Aorta (tissue), 5 donors: ENCODE results near the gene IL18RAP. TPM values are rescaled to one million over a fixed set of nuclear protein-coding genes. Genes with fewer than 3 reads are reported as not detected.

Experiments
- ATAC-seq: fragments of 200-7000 bp; cut with Tn5 transposase; one replicate; pipeline ENCODE4 v1.9.1; 2022; ENCODE audit warnings: moderate library complexity; ENCODE audit not compliant: low FRiP score
- DNase-seq, 2 donors: peaks; one replicate each; pipeline ENCODE4 v3.0.0-alpha.2; 2020
- H3K27ac ChIP-seq, 2 donors: one replicate each; pipeline ENCODE4 v1.5.1; 2013; ENCODE audit warnings: low read length in 2 of 2, mild to moderate bottlenecking in 2 of 2, moderate library complexity in 2 of 2, control low read depth in 1 of 2, inconsistent platforms in 1 of 2, low read depth in 1 of 2
- H3K27me3 ChIP-seq, 2 donors: one replicate each; pipeline ENCODE4 v1.6.1; 2013; ENCODE audit warnings: control low read depth in 1 of 2, low read length in 1 of 2, mild to moderate bottlenecking in 1 of 2, moderate library complexity in 1 of 2; ENCODE audit not compliant: insufficient read depth in 2 of 2, control insufficient read depth in 1 of 2
- H3K36me3 ChIP-seq, 2 donors: one replicate each; pipeline ENCODE4 v1.6.1; 2013; ENCODE audit warnings: control low read depth in 1 of 2, low read length in 1 of 2, mild to moderate bottlenecking in 1 of 2; ENCODE audit not compliant: insufficient read depth in 2 of 2, control insufficient read depth in 1 of 2
- H3K4me1 ChIP-seq, 2 donors: one replicate each; pipeline ENCODE4 v1.6.1; 2013; ENCODE audit warnings: low read length in 2 of 2, control low read depth in 1 of 2, mild to moderate bottlenecking in 1 of 2, moderate library complexity in 1 of 2; ENCODE audit not compliant: insufficient read depth in 2 of 2, control insufficient read depth in 1 of 2
- H3K4me3 ChIP-seq, 2 donors: one replicate each; pipeline ENCODE4 v1.5.1; 2013; ENCODE audit warnings: low read length in 2 of 2, control low read depth in 1 of 2, mild to moderate bottlenecking in 1 of 2
- H3K9me3 ChIP-seq: one replicate; pipeline ENCODE4 v1.6.1; 2013; ENCODE audit warnings: mild to moderate bottlenecking, low read length; ENCODE audit not compliant: control insufficient read depth
- whole genome bisulfite sequencing, 2 donors: extraction: QIAGEN DNeasy Blood & Tissue Kit; methylation state at CpG; one replicate each; pipeline ENCODE4 v1.1.7; 2013; 5-methylcytosine and 5-hydroxymethylcytosine counted together
- intact Hi-C, 2 donors: fragments of 100-400 bp; cut with DNase I; formaldehyde crosslinking; loops; one replicate each; pipeline versions ENCODE4 v1.14.2 to v1.15.0; 2022
- polyA plus RNA-seq, 2 donors: library from polyadenylated mRNA; stranded (reverse); fragments of 200-250 nt; gene quantifications; one replicate each; pipeline ENCODE4 v1.2.3, GENCODE V29; 2013
- total RNA-seq, 2 donors: library from RNA; stranded (reverse); fragmentation: NEBNext Ultra II Directional; extraction: Animal tissue kit (Norgen Biotek cat#: 25700); gene quantifications; one replicate each; pipeline ENCODE4 v1.2.1, GENCODE V29; 2021
- donor health status: healthy with polysubstance abuse.
- donor health status: Bipolar disorder and iron deficiency.
- donor health status: DM: no; HTN: no; CAD: no.
- donor health status: DM: no; HTN: no; CAD: no.
- donor health status: DM: yes; HTN: yes; CAD: no.

IL18RAP gene
- total and polyA plus RNA-seq, 4 donors = 0.63 to 6.3 (median 1.9) TPM; not detected in 1

DNA sequence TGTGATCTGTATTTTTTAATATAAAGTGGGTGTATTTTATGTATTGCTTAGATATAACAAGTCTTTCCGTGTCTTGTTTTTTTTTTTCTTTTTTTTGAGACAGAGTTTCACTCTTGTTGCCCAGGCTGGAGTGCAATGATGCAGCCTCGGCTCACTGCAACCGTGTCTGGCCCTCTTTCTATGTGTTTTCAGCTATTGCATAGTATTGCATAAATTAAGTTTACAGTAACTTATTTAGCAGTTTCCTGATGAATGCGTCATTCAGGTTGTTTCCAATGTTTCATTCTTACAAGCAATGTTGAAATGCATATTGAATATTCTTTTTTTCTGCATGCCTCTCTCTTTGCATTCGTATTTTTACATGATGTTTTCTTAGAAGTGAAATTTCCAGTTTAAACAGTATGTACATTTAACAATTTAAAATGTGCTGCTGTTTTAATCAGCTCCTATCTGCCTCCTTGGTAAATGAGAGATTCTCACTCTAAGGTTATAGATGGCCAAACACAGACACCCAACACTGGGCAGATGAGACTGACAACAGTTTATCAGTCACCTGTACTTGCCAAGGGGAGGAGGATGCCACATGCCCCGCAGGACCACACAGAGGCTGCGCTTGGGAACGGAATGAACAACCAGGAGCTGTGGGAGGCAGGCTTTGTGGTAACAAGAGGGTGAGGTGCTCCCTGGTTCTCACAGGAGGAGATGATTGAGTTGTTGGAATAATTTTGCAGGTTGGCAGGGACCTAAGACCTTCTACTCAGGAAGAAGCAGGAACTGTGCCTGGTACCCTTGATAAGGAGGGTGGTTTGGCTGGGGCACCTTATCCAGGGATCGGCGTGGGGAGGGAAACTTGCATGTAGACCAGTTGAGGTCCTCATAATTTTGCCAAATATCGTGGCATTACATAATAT is 57.6 kb downstream of the IL18RAP start:
- no peak for ATAC-seq

DNA sequence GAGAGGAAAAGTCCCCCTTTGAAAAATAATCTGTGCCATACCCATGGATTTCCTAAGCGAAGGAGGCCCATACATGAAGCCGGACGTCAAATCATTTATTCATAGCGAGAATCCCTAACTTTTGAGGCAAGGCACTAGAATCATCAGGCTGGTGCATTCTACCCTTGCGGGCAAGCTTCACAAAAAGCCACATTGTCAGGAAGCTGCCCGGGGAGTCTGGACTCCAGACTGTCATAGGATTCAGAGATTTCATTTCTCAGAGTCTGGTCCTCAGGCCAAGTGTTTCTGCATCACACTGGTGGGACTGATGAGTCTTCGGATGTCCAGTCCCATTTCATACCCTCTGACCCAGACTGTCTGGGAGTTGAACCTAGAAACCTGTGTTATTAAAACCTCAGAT is 59.0 kb downstream of the IL18RAP start:
- Histone ChIP-seq H3K4me1 (no peaks in the 10 kb centered on the region), H3K27me3 (no peaks in the 10 kb centered on the region), H3K27ac (no peak overlapping the region), H3K36me3 (no peaks in the 10 kb centered on the region), H3K4me3 (no peak overlapping the region), H3K9me3 (no peaks in the 10 kb centered on the region)
- DNase-seq (no peak), ATAC-seq (no peak)
- WGBS, 2 donors = 79 to 82% methylated on average over 7 of the region's 7 CpGs
- intact Hi-C loops = no loop called here

More for the DNA sequence above, 57.6 kb downstream of the IL18RAP start:
- WGBS, 2 donors = 74 to 81% methylated on average over 11 of the region's 11 CpGs
- Histone ChIP-seq H3K27ac (no peak overlapping the region), H3K4me3 (no peak overlapping the region), H3K36me3 (no peaks in the 10 kb centered on the region), H3K9me3 (no peaks in the 10 kb centered on the region), H3K27me3 (no peaks in the 10 kb centered on the region), H3K4me1 (no peaks in the 10 kb centered on the region)
- intact Hi-C loops = no loop called here
- DNase-seq = no peak

DNA sequence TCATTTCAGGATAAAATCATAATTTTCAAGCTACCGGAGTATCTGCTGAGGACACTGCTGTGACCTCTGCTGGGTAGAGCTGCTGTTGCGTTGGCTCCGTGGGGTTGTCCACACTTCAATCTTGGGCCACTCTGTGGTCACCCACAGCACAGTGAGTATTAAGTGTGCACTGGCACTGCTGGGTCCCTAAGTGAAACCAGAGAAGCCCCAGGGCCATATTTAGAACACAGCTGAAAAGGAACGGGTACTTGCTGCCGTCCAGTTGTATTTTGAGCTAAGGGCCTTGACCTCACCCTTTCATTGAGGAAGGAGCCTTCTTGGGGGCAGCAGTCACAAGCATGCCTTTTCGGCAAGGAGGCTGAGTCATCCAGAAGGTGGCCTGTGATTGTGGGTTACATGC is 60.1 kb downstream of the IL18RAP start:
- intact Hi-C loops = no loop called here
- Histone ChIP-seq H3K36me3 (no peaks in the 10 kb centered on the region), H3K4me3 (no peak overlapping the region), H3K4me1 (no peaks in the 10 kb centered on the region), H3K27ac (no peak overlapping the region), H3K27me3 (no peaks in the 10 kb centered on the region), H3K9me3 (no peaks in the 10 kb centered on the region)
- ATAC-seq (no peak), DNase-seq (no peak)
- WGBS, 2 donors = 89 to 91% methylated on average over 6 of the region's 6 CpGs

DNA sequence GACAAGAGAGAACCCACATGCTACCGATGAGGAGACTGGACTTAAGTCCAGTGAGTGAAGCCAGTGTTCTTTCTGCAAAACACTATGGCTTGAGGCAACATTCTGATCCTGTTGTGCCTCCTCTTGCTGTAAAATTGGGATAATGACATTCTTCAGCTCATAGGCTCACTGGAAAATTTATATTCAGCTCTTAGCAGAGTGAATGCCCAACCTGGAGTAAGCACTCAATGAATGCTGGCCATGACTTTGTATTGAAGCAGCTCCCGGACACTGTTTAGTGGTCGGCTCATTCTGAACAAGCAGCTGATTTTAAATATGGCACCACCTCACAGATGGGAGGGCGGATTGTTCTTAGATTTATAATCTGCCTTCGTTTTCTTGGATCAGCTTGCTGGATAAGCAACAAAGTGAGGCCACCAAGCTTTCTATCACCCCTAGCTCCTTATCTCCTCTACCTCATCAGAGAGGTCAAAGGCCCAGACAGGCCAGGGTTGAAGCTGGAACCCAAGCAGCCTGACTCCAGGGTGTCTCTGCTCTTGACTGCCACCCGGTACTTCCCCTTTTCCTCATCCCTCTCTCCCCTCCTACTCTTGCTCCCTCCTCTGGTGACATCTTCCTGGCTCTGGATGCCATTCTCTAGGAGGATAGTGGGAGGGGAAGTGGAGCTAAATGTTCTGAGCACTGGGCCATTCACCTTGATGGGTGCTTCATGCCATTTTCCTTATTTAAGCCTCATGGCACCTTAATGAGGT is 61.5 kb downstream of the IL18RAP start:
- no peak for DNase-seq
- 89 to 90% methylated on average over 6 of the region's 6 CpGs for WGBS, 2 donors
- H3K27ac ChIP-seq = no peak overlapping the region
- H3K36me3 ChIP-seq = no peaks in the 10 kb centered on the region
- intact Hi-C loops = no loop called here
- no peak overlapping the region for H3K4me3 ChIP-seq
- no peaks in the 10 kb centered on the region for H3K27me3 ChIP-seq
- H3K4me1 ChIP-seq = no peaks in the 10 kb centered on the region
- no peak for ATAC-seq
- no peaks in the 10 kb centered on the region for H3K9me3 ChIP-seq

DNA sequence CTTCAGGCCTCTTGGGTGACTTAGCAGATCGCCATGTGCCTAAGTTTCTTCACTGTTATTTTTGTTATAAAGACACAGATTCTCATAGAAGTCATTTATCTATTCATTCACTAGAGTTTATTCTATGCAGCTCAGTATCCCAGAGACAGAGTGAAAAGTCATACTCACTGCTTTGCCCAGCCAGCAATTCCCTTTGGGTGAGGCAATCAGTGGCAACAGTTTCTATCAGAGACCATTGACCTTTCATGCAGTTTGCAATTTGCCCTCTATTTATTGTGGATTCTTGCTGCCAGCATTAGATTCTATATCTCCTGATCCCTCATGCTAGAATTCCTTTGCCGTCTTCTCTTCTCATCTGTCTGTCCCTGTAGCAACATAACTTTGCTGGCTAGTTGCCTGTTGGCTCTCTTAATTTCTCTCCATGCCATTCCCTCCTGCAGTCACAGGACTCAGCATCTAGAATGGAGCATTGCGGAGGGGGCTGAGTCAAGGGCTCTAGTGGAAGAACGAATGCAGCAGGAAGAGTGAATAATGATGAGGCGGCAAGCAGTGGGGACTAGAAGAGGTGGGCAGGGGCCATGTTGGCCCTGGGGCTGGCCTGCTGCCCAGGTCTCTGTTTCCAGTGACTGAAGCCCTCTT is 62.3 kb downstream of the IL18RAP start:
- Histone ChIP-seq H3K27ac (no peak overlapping the region), H3K36me3 (no peaks in the 10 kb centered on the region), H3K4me1 (no peaks in the 10 kb centered on the region), H3K4me3 (no peak overlapping the region), H3K9me3 (no peaks in the 10 kb centered on the region), H3K27me3 (no peaks in the 10 kb centered on the region)
- intact Hi-C loops = no loop called here
- whole genome bisulfite sequencing, 2 donors = 57 to 58% methylated on average over 5 of the region's 5 CpGs
- DNase-seq = no peak
- no peak for ATAC-seq

DNA sequence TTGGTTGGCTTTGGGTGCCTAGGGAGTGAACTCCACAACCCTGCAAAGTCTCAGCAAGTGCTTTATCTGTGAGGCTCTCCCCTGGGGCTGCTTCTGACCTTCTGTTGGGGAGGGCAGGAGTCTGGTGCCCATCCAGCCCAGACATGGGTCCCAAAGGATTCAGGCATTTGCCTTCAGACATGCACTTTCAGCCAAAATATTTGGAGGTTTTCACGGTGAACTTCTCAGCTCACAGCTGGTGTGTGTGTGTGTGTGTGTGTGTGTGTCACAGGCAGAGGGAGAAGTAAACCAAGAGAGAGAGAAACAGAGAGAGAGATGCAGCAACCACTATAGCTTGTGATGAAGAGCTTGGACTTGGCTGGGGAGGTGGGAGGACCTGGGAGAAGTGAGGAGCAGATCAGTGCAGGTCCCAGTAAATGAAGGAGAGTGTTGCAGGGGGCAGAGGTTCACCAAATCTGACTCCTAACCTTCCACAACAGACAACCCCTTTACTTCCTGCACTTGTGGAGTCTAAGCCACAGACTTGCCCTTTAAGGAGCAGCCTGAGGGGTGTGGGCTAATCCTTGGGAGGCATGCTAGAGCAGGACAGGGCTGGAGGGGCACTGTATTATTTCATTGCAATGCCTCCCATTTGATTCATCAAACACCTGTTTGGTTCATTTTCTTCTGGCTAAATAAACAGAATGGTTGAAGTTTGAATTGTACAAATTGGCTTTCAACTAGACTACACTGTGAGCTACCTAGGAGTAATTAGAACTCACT is 64.2 kb downstream of the IL18RAP start:
- WGBS, 2 donors = 0 to 12% methylated on average over 1 of the region's 1 CpG

DNA sequence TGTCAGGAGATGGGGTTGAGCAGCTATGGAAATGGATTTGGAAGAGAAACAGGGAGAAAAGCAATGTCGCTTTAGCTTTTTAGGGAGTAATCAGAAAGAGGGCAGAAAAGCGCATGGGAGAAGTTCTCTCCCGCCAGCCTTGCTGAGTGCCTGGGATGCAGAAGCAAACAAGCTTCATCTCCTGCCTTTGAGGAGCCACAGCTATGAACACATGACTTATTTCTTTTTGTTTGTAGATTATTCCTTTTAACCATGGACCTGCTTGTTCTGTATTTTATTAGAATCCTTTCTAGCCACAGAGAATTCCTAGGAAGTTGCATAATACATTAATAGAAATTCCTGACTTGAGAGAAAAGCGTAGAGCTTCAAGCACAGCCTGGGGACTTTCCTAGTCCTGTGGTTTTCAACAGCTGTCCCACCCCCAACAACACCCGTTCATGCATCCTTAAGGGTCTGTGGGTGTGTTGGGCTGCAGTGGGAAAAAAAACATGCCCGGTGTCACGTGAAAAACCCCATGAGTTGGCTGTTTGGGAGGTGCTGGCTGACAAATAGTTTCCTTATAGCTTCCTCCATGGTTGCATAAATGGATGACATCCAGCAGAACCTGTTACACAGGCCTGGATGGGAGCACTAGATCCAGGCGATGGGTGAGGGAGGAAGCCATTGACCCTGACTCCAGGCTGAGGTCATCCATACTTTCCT is 65.0 kb downstream of the IL18RAP start:
- ATAC-seq = no peak
- intact Hi-C loops = no loop called here
- no peak overlapping the region for H3K4me3 ChIP-seq
- no peaks in the 10 kb centered on the region for H3K36me3 ChIP-seq
- H3K27me3 ChIP-seq = no peaks in the 10 kb centered on the region
- H3K9me3 ChIP-seq = peaks cover 1% of the 10 kb centered on the region
- no peak for DNase-seq
- 52 to 57% methylated on average over 8 of the region's 8 CpGs for WGBS, 2 donors
- no peak overlapping the region for H3K27ac ChIP-seq
- H3K4me1 ChIP-seq = no peaks in the 10 kb centered on the region

More for the DNA sequence above, 64.2 kb downstream of the IL18RAP start:
- Histone ChIP-seq H3K27me3 (no peaks in the 10 kb centered on the region), H3K4me1 (no peaks in the 10 kb centered on the region), H3K9me3 (no peaks in the 10 kb centered on the region), H3K27ac (no peak overlapping the region), H3K36me3 (no peaks in the 10 kb centered on the region), H3K4me3 (no peak overlapping the region)
- DNase-seq (no peak), ATAC-seq (no peak)
- intact Hi-C loops = no loop called here

DNA sequence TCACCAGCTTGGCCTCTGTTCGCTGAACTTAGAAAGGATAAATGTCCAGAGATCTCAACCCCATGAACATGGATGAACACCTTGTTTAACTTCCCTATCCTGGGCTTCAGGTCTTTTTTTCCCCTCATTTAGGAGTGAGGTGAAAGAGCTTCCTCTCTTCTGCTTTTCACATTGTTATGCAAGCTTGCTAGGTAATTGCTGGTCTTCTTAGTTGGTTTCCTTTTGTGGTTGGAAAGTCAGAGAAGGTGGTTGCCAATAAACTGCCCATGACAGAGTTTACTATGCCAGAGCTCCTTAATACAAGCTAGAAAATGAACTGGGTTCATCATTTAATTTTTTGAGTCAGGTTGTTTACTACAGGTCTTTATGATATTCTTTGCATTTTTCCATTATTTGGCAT is 66.7 kb downstream of the IL18RAP start:
- H3K4me3 ChIP-seq = no peak overlapping the region
- ATAC-seq = no peak
- no peaks in the 10 kb centered on the region for H3K36me3 ChIP-seq
- no peak for DNase-seq
- no peak overlapping the region for H3K27ac ChIP-seq
- intact Hi-C loops = no loop called here
- no peaks in the 10 kb centered on the region for H3K4me1 ChIP-seq
- peaks cover 1% of the 10 kb centered on the region for H3K9me3 ChIP-seq
- 93 to 94% methylated on average over 1 of the region's 1 CpG for WGBS, 2 donors
- H3K27me3 ChIP-seq = no peaks in the 10 kb centered on the region
